ENCODE measurements around the gene ASF1B. TPM values are rescaled to one million over a fixed set of nuclear protein-coding genes. Genes with fewer than 3 reads are reported as not detected.

ASF1B gene
- total and polyA plus RNA-seq, 9 donors: 6.6 to 15.1 (median 12.5) TPM

GRCh38 chr19:14118165-14119051 is 18.0 kb downstream of the ASF1B start:
- H3K4me3 ChIP-seq (ENCODE audit: low read length): peak overlapping the region; percentile 53
- no peaks in the 10 kb centered on the region for H3K9me3 ChIP-seq (replicated peaks; ENCODE audit: control insufficient read depth, low read depth, low read length)
- DNase-seq: peak; percentile 86
- H3K27me3 ChIP-seq (ENCODE audit: control insufficient read depth, insufficient read depth, low read length): no peaks in the 10 kb centered on the region
- H3K4me1 ChIP-seq (ENCODE audit: control insufficient read depth, insufficient read depth, low read length): peaks cover 57% of the 10 kb centered on the region
- H3K36me3 ChIP-seq (ENCODE audit: control insufficient read depth, insufficient read depth, low read length): peaks cover 12% of the 10 kb centered on the region
- peak overlapping the region; percentile 96 for H3K27ac ChIP-seq (ENCODE audit: low read length)
- WGBS (ENCODE audit: insufficient coverage): under 1% methylated on average over 51 of the region's 61 CpGs

- Histone ChIP-seq H3K9me3 (replicated peaks; ENCODE audit: control insufficient read depth, low read depth, low read length) (no peaks in the 10 kb centered on the region), H3K36me3 (ENCODE audit: control insufficient read depth, insufficient read depth, low read length) (peaks cover 12% of the 10 kb centered on the region), H3K27me3 (ENCODE audit: control insufficient read depth, insufficient read depth, low read length) (no peaks in the 10 kb centered on the region), H3K4me3 (ENCODE audit: low read length) (peak within 1 kb of the TSS; percentile 76), H3K4me1 (ENCODE audit: control insufficient read depth, insufficient read depth, low read length) (peaks cover 60% of the 10 kb centered on the region), H3K27ac (ENCODE audit: low read length) (peak within 1 kb of the TSS; percentile 96)
- WGBS (ENCODE audit: insufficient coverage): under 1% methylated on average over 67 of the region's 67 CpGs
- DNase-seq: peak; percentile 100
These were observed 18.7 kb downstream of the ASF1B start, which contains the start of gene PRKACA for GRCh38 chr19:14117668-14118164. Gene PRKACA (minus strand): TSS chr19:14117762. CDS start chr19:14117547, 215 bp downstream.

GRCh38 chr19:14116918-14117578 is 19.3 kb downstream of the ASF1B start:
- Histone ChIP-seq H3K9me3 (replicated peaks; ENCODE audit: control insufficient read depth, low read depth, low read length) (no peaks in the 10 kb centered on the region), H3K36me3 (ENCODE audit: control insufficient read depth, insufficient read depth, low read length) (peaks cover 12% of the 10 kb centered on the region), H3K27ac (ENCODE audit: low read length) (peak overlapping the region; percentile 87), H3K4me1 (ENCODE audit: control insufficient read depth, insufficient read depth, low read length) (peaks cover 63% of the 10 kb centered on the region), H3K27me3 (ENCODE audit: control insufficient read depth, insufficient read depth, low read length) (no peaks in the 10 kb centered on the region), H3K4me3 (ENCODE audit: low read length) (peak overlapping the region; percentile 76)
- DNase-seq: peak; percentile 74
- WGBS (ENCODE audit: insufficient coverage): 2% methylated on average over 32 of the region's 33 CpGs

- H3K4me3 ChIP-seq (ENCODE audit: low read length): peak overlapping the region; percentile 76
- no peaks in the 10 kb centered on the region for H3K27me3 ChIP-seq (ENCODE audit: control insufficient read depth, insufficient read depth, low read length)
- 9% methylated on average over 4 of the region's 6 CpGs for WGBS (ENCODE audit: insufficient coverage)
- H3K27ac ChIP-seq (ENCODE audit: low read length): peak overlapping the region; percentile 87
- H3K36me3 ChIP-seq (ENCODE audit: control insufficient read depth, insufficient read depth, low read length): peaks cover 12% of the 10 kb centered on the region
- peaks cover 69% of the 10 kb centered on the region for H3K4me1 ChIP-seq (ENCODE audit: control insufficient read depth, insufficient read depth, low read length)
- H3K9me3 ChIP-seq (replicated peaks; ENCODE audit: control insufficient read depth, low read depth, low read length): no peaks in the 10 kb centered on the region
- DNase-seq: peak; percentile 19
These were observed 19.9 kb downstream of the ASF1B start for GRCh38 chr19:14116525-14116917.

GRCh38 chr19:14115756-14116155 is 20.6 kb downstream of the ASF1B start:
- Histone ChIP-seq H3K4me3 (ENCODE audit: low read length) (peak overlapping the region; percentile 76), H3K36me3 (ENCODE audit: control insufficient read depth, insufficient read depth, low read length) (peaks cover 15% of the 10 kb centered on the region), H3K27me3 (ENCODE audit: control insufficient read depth, insufficient read depth, low read length) (no peaks in the 10 kb centered on the region), H3K27ac (ENCODE audit: low read length) (peak overlapping the region; percentile 87), H3K9me3 (replicated peaks; ENCODE audit: control insufficient read depth, low read depth, low read length) (no peaks in the 10 kb centered on the region), H3K4me1 (ENCODE audit: control insufficient read depth, insufficient read depth, low read length) (peaks cover 74% of the 10 kb centered on the region)
- WGBS (ENCODE audit: insufficient coverage): 60% methylated on average over 4 of the region's 5 CpGs
- DNase-seq: peak; percentile 57

- Histone ChIP-seq H3K4me3 (ENCODE audit: low read length) (no peak overlapping the region), H3K27ac (ENCODE audit: low read length) (peak overlapping the region; percentile 87), H3K4me1 (ENCODE audit: control insufficient read depth, insufficient read depth, low read length) (peaks cover 77% of the 10 kb centered on the region), H3K36me3 (ENCODE audit: control insufficient read depth, insufficient read depth, low read length) (peaks cover 18% of the 10 kb centered on the region), H3K27me3 (ENCODE audit: control insufficient read depth, insufficient read depth, low read length) (no peaks in the 10 kb centered on the region), H3K9me3 (replicated peaks; ENCODE audit: control insufficient read depth, low read depth, low read length) (no peaks in the 10 kb centered on the region)
- WGBS (ENCODE audit: insufficient coverage): 33% methylated on average over 3 of the region's 9 CpGs
- DNase-seq: peak; percentile 57
These were observed 21.5 kb downstream of the ASF1B start for GRCh38 chr19:14114854-14115253.

GRCh38 chr19:14114439-14114838 is 21.9 kb downstream of the ASF1B start:
- 84% methylated on average over 4 of the region's 7 CpGs for WGBS (ENCODE audit: insufficient coverage)
- Histone ChIP-seq H3K36me3 (ENCODE audit: control insufficient read depth, insufficient read depth, low read length) (peaks cover 18% of the 10 kb centered on the region), H3K9me3 (replicated peaks; ENCODE audit: control insufficient read depth, low read depth, low read length) (no peaks in the 10 kb centered on the region), H3K4me1 (ENCODE audit: control insufficient read depth, insufficient read depth, low read length) (peaks cover 73% of the 10 kb centered on the region), H3K27me3 (ENCODE audit: control insufficient read depth, insufficient read depth, low read length) (no peaks in the 10 kb centered on the region), H3K27ac (ENCODE audit: low read length) (peak overlapping the region; percentile 90), H3K4me3 (ENCODE audit: low read length) (no peak overlapping the region)
- DNase-seq: no peak

- WGBS (ENCODE audit: insufficient coverage): 80% methylated on average over 13 of the region's 18 CpGs
- DNase-seq: no peak
- Histone ChIP-seq H3K9me3 (replicated peaks; ENCODE audit: control insufficient read depth, low read depth, low read length) (no peaks in the 10 kb centered on the region), H3K36me3 (ENCODE audit: control insufficient read depth, insufficient read depth, low read length) (peaks cover 18% of the 10 kb centered on the region), H3K4me3 (ENCODE audit: low read length) (no peak overlapping the region), H3K27ac (ENCODE audit: low read length) (peak overlapping the region; percentile 90), H3K4me1 (ENCODE audit: control insufficient read depth, insufficient read depth, low read length) (peaks cover 67% of the 10 kb centered on the region), H3K27me3 (ENCODE audit: control insufficient read depth, insufficient read depth, low read length) (no peaks in the 10 kb centered on the region)
These were observed 22.5 kb downstream of the ASF1B start for GRCh38 chr19:14113762-14114414.

GRCh38 chr19:14112809-14113385 is 23.5 kb downstream of the ASF1B start:
- 18% methylated on average over 3 of the region's 12 CpGs for WGBS (ENCODE audit: insufficient coverage)
- H3K27me3 ChIP-seq (ENCODE audit: control insufficient read depth, insufficient read depth, low read length): no peaks in the 10 kb centered on the region
- H3K4me3 ChIP-seq (ENCODE audit: low read length): peak overlapping the region; percentile 0
- H3K27ac ChIP-seq (ENCODE audit: low read length): peak overlapping the region; percentile 90
- peaks cover 65% of the 10 kb centered on the region for H3K4me1 ChIP-seq (ENCODE audit: control insufficient read depth, insufficient read depth, low read length)
- H3K36me3 ChIP-seq (ENCODE audit: control insufficient read depth, insufficient read depth, low read length): peaks cover 21% of the 10 kb centered on the region
- no peaks in the 10 kb centered on the region for H3K9me3 ChIP-seq (replicated peaks; ENCODE audit: control insufficient read depth, low read depth, low read length)
- peak; percentile 67 for DNase-seq
